ENCODE results near the gene PDIA5.

- TF ChIP-seq CTCF (IDR thresholded peaks at IDR 0.05): no peak
- TF ChIP-seq POLR2AphosphoS5 (IDR thresholded peaks at IDR 0.05): no peak
- no peak for TF ChIP-seq POLR2A (IDR thresholded peaks at IDR 0.05)
- TF ChIP-seq EP300 (IDR thresholded peaks at IDR 0.05): no peak
Measured at GRCh38 chr3:123067689-123068600, 1.1 kb downstream of the PDIA5 start.

Data from upper lobe of left lung (tissue), 4 donors.